CD8-positive, alpha-beta memory T cell (primary cell): ENCODE results near the gene THUMPD1. TPM values are rescaled to one million over a fixed set of nuclear protein-coding genes. Genes with fewer than 3 reads are reported as not detected.
A peak's percentile ranks its signal among the peaks of the same experiment; 100 is the strongest.

Experiments
- CTCF ChIA-PET: fragments of 350-600 bp; sonication (Branson Sonifier 250); formaldehyde crosslinking; loops from one replicate; lab custom pipeline; 2021; ENCODE audit warnings: antibody characterized with exemption; lab: Charles Lee
- POLR2A ChIA-PET: fragments of 350-600 bp; sonication (Branson Sonifier 250); formaldehyde crosslinking; loops from one replicate; lab custom pipeline; 2021; ENCODE audit warnings: antibody characterized with exemption; lab: Charles Lee
- DNase-seq, 5 donors: peaks; one replicate each; pipeline versions ENCODE4 v3.0.0 to v3.0.0-alpha.2; 2020 to 2022; ENCODE audit warnings: mixed read lengths in 1 of 5
- H3K27ac ChIP-seq: one replicate; pipeline ENCODE4 v1.7.0; 2013; ENCODE audit warnings: low read depth, mild to moderate bottlenecking, low read length, moderate library complexity
- H3K27me3 ChIP-seq: 2 replicates; pipeline ENCODE4 v1.7.0; 2013; ENCODE audit warnings: low read length, mild to moderate bottlenecking; ENCODE audit not compliant: insufficient read depth, poor library complexity, severe bottlenecking
- H3K36me3 ChIP-seq: 2 replicates; pipeline ENCODE4 v1.7.0; 2013; ENCODE audit warnings: mild to moderate bottlenecking, low read length, moderate library complexity; ENCODE audit not compliant: insufficient read depth
- H3K4me1 ChIP-seq: 2 replicates; pipeline ENCODE4 v1.7.0; 2013; ENCODE audit warnings: mild to moderate bottlenecking, low read length, moderate library complexity; ENCODE audit not compliant: insufficient read depth
- H3K4me3 ChIP-seq: 2 replicates; pipeline ENCODE4 v1.7.0; 2013; ENCODE audit warnings: mild to moderate bottlenecking, low read length
- H3K9me3 ChIP-seq: 2 replicates; pipeline ENCODE4 v1.7.0; 2013; ENCODE audit warnings: mild to moderate bottlenecking, low read length
- H3K27ac Mint-ChIP-seq, 8 donors: one replicate each; pipeline ENCODE4 v1.8.0; 2020 to 2021; ENCODE audit warnings: mixed read lengths in 8 of 8, mild to moderate bottlenecking in 6 of 8, inconsistent platforms in 3 of 8, moderate library complexity in 3 of 8
- H3K27me3 Mint-ChIP-seq, 2 donors: one replicate each; pipeline ENCODE4 v1.8.0; 2020 to 2021; ENCODE audit warnings: mixed read lengths in 2 of 2, mild to moderate bottlenecking in 1 of 2, moderate library complexity in 1 of 2
- H3K36me3 Mint-ChIP-seq, 3 donors: one replicate each; pipeline ENCODE4 v1.8.0; 2020 to 2021; ENCODE audit warnings: mixed read lengths in 3 of 3, inconsistent platforms in 1 of 3, mild to moderate bottlenecking in 1 of 3
- H3K4me1 Mint-ChIP-seq, 3 donors: one replicate each; pipeline ENCODE4 v1.8.0; 2020 to 2021; ENCODE audit warnings: mixed read lengths in 3 of 3, inconsistent platforms in 1 of 3, mild to moderate bottlenecking in 1 of 3
- H3K4me3 Mint-ChIP-seq, 7 donors: one replicate each; pipeline ENCODE4 v1.8.0; 2020 to 2021; ENCODE audit warnings: mixed read lengths in 7 of 7, mild to moderate bottlenecking in 6 of 7, moderate library complexity in 4 of 7, inconsistent platforms in 2 of 7
- H3K9me3 Mint-ChIP-seq, 5 donors: one replicate each; pipeline ENCODE4 v1.8.0; 2020 to 2022; ENCODE audit warnings: mixed read lengths in 5 of 5, mild to moderate bottlenecking in 3 of 5, moderate library complexity in 2 of 5, inconsistent platforms in 1 of 5
- polyA plus RNA-seq: library from polyadenylated mRNA; unstranded; fragments of 300-500 nt; fragmentation: Illumina TruSeq; gene quantifications from one replicate; pipeline ENCODE4 v1.2.3, GENCODE V29; 2021
- total RNA-seq, 2 experiments: library from RNA; stranded (reverse); gene quantifications; one replicate each; pipeline ENCODE4 v1.2.3, GENCODE V29; 2021

The THUMPD1 gene, protein sequence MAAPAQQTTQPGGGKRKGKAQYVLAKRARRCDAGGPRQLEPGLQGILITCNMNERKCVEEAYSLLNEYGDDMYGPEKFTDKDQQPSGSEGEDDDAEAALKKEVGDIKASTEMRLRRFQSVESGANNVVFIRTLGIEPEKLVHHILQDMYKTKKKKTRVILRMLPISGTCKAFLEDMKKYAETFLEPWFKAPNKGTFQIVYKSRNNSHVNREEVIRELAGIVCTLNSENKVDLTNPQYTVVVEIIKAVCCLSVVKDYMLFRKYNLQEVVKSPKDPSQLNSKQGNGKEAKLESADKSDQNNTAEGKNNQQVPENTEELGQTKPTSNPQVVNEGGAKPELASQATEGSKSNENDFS
- total RNA-seq = 10 to 100 TPM; 52.2 to 54.1 TPM
- polyA plus RNA-seq = 74.4 TPM

DNA sequence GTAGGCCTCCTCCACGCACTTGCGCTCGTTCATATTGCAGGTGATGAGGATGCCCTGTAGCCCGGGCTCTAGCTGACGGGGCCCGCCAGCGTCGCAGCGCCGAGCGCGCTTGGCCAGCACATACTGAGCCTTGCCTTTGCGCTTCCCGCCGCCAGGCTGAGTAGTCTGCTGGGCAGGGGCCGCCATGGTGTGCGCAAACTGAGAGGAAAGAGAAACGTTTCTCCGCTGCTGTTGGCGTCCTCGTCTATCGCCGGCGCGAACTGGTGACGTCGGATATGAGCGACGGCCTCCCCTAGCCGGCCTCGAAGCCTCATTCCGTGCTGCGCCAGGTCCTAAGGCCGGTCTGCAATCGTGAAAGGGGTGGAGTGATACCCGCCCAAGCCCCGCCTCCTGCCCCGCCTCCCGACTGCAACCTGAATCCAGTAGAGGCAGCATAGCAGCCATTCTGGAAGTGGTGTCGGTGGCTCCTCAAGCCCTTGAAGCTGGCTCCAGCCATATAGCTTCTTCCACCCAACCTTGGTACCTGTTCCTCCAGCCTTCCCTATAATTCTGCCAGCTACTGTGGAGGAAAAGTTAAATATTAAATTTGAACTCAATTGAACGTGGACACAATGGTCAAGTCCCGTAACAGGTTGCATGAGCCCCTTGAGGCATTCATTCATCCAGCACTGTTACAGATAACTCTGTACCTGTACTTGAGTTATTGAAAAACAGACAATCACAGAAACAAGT, at the start of gene THUMPD1:
Gene THUMPD1 (minus strand): TSS at position 265 of the 732 bp plus-strand sequence. CDS start 79 bp downstream, at position 186.
- Histone ChIP-seq H3K4me3 (peak within 1 kb of the TSS; percentile 97), H3K27ac (peak within 1 kb of the TSS; percentile 99), H3K27me3 (no peaks in the 10 kb centered on the region), H3K4me1 (peaks cover 32% of the 10 kb centered on the region), H3K9me3 (no peaks in the 10 kb centered on the region), H3K36me3 (peaks cover 15% of the 10 kb centered on the region)
- Mint-ChIP-seq H3K4me1 (peaks cover 20 to 33% (median 28%) of the 10 kb centered on the region in 3 donors), H3K27ac (peak within 1 kb of the TSS; percentile 96 to 99 (median 98)), H3K9me3 (peaks cover 4 to 5% (median 4%) of the 10 kb centered on the region in 5 donors), H3K4me3 (peak within 1 kb of the TSS; percentile 94 to 99 (median 96)), H3K27me3 (no peaks in the 10 kb centered on the region), H3K36me3 (peaks cover 4 to 38% (median 7%) of the 10 kb centered on the region in 3 donors)
- peak; percentile 93 to 98 (median 97) for DNase-seq
- ChIA-PET CTCF (interaction anchor here (1.1 to 1.2 kb wide), 2 partner anchors 22 to 109 kb away, joined by 3 read pairs; partner anchors contain the start of gene ACSM3), POLR2A (interaction anchor here (0.5 to 0.9 kb wide), 3 partner anchors 21 to 29 kb away, joined by 3 read pairs; partner anchors contain the start of gene ACSM3)

DNA sequence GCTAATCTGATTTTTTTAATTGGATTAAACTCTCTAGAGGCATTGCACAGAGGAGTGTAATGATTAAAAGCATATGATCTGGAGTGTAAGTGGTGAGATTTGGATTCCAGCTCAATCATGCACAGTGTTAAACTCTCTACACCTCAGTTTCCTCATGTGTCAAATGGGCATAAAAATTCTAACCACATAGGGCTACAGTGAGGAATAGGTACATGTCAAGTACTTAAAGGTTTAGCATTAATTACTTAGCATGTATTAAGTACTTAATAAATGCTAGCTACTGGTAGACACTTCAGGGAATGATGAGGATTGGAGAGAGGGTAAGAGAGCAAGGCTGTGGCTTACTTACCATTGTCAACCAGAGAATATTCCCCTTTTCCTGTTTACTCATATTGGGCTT, 47.5 kb upstream of the THUMPD1 start:
- DNase-seq = no peak
- no peaks in the 10 kb centered on the region for H3K36me3 ChIP-seq
- H3K4me3 ChIP-seq = no peak overlapping the region
- Mint-ChIP-seq H3K4me1 (no peaks in the 10 kb centered on the region), H3K27me3 (no peaks in the 10 kb centered on the region), H3K9me3 (no peaks in the 10 kb centered on the region), H3K4me3 (no peak overlapping the region), H3K36me3 (no peaks in the 10 kb centered on the region), H3K27ac (no peak overlapping the region)
- H3K27ac ChIP-seq = no peak overlapping the region
- POLR2A ChIA-PET = interaction anchor here (0.7 kb wide), 1 partner anchor 11 kb away, joined by 8 read pairs; no protein-coding TSS in a partner anchor
- no peaks in the 10 kb centered on the region for H3K27me3 ChIP-seq
- no peaks in the 10 kb centered on the region for H3K4me1 ChIP-seq
- CTCF ChIA-PET = no interaction called here
- no peaks in the 10 kb centered on the region for H3K9me3 ChIP-seq

DNA sequence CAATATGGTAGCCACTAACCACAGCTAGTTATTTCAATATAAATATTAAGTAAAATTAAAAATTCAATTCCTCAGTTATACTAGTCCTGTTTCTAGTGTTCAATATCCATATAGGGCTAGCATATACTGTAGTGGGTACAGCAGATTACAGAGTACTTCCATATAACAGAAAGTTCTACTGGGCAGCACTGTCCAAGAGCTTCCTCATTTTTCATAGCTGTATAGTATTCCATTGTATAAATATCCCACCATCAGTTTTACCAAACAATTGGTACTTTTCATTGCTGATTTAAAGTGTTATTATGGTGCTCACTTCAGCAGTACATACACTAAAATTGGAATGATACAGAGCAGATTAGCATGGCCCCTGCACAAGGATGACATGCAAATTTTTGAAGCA, 42.6 kb upstream of the THUMPD1 start:
- Histone ChIP-seq H3K4me1 (no peaks in the 10 kb centered on the region), H3K4me3 (no peak overlapping the region), H3K9me3 (no peaks in the 10 kb centered on the region), H3K27ac (no peak overlapping the region), H3K27me3 (no peaks in the 10 kb centered on the region), H3K36me3 (no peaks in the 10 kb centered on the region)
- no peaks in the 10 kb centered on the region for H3K4me1 Mint-ChIP-seq
- peaks cover 3 to 13% (median 4%) of the 10 kb centered on the region in 3 donors for H3K36me3 Mint-ChIP-seq
- no peak overlapping the region for H3K4me3 Mint-ChIP-seq
- CTCF ChIA-PET = interaction anchor here (1.2 kb wide), 1 partner anchor 14 kb away, joined by 3 read pairs; no protein-coding TSS in a partner anchor
- H3K27ac Mint-ChIP-seq = no peak overlapping the region
- DNase-seq = no peak
- no peaks in the 10 kb centered on the region for H3K9me3 Mint-ChIP-seq
- POLR2A ChIA-PET = no interaction called here
- no peaks in the 10 kb centered on the region for H3K27me3 Mint-ChIP-seq

DNA sequence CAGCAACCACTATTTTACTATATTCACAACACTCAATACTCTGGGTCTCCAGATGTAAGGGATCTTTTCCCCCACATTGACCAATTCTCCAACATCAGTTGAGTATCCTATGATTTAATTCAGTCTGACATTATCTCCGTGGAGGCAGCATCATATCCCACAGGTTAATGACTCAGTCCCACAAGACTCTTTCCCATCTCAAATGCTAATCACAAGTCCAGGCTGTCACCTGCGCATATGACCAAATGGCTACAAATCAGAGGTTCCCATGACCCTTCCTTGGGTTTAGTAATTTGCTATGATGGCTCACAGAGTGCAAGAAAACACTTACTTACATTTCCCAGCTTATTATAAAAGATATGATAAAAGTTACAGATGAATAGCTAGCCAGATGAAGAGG, 40.9 kb upstream of the THUMPD1 start:
- Mint-ChIP-seq H3K4me1 (no peaks in the 10 kb centered on the region), H3K9me3 (no peaks in the 10 kb centered on the region), H3K36me3 (peaks cover 3 to 19% (median 6%) of the 10 kb centered on the region in 3 donors), H3K27ac (no peak overlapping the region), H3K27me3 (no peaks in the 10 kb centered on the region), H3K4me3 (no peak overlapping the region)
- no peaks in the 10 kb centered on the region for H3K36me3 ChIP-seq
- ChIA-PET CTCF (no interaction called here), POLR2A (no interaction called here)
- H3K9me3 ChIP-seq = no peaks in the 10 kb centered on the region
- H3K4me1 ChIP-seq = no peaks in the 10 kb centered on the region
- no peak overlapping the region for H3K27ac ChIP-seq
- DNase-seq = no peak
- H3K27me3 ChIP-seq = no peaks in the 10 kb centered on the region
- no peak overlapping the region for H3K4me3 ChIP-seq

DNA sequence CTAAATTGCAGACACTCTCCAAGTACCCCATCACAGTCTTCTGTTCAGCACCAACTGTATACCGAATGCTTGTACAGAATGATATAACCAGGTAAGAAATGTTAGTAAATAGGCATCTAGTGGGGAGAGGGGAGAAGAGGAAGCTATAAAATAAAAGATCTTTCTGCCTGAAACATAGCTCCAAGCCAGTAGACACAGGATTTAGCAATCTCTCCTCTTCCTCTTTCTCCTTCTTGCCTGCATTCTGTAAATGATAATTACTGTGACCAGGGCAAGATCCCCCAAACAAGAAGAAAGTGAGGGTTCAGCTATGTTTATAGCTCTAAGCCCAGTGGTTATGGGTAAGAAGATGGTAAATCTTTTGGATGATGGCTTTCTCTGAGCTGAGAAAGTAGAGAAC, 40.1 kb upstream of the THUMPD1 start:
- Mint-ChIP-seq H3K27ac (no peak overlapping the region), H3K4me3 (no peak overlapping the region), H3K27me3 (no peaks in the 10 kb centered on the region), H3K36me3 (peaks cover 3 to 23% (median 9%) of the 10 kb centered on the region in 3 donors), H3K9me3 (no peaks in the 10 kb centered on the region), H3K4me1 (no peaks in the 10 kb centered on the region)
- no peaks in the 10 kb centered on the region for H3K4me1 ChIP-seq
- H3K27ac ChIP-seq = no peak overlapping the region
- no peaks in the 10 kb centered on the region for H3K9me3 ChIP-seq
- no peaks in the 10 kb centered on the region for H3K27me3 ChIP-seq
- no peak for DNase-seq
- no peaks in the 10 kb centered on the region for H3K36me3 ChIP-seq
- ChIA-PET POLR2A (no interaction called here), CTCF (no interaction called here)
- no peak overlapping the region for H3K4me3 ChIP-seq

DNA sequence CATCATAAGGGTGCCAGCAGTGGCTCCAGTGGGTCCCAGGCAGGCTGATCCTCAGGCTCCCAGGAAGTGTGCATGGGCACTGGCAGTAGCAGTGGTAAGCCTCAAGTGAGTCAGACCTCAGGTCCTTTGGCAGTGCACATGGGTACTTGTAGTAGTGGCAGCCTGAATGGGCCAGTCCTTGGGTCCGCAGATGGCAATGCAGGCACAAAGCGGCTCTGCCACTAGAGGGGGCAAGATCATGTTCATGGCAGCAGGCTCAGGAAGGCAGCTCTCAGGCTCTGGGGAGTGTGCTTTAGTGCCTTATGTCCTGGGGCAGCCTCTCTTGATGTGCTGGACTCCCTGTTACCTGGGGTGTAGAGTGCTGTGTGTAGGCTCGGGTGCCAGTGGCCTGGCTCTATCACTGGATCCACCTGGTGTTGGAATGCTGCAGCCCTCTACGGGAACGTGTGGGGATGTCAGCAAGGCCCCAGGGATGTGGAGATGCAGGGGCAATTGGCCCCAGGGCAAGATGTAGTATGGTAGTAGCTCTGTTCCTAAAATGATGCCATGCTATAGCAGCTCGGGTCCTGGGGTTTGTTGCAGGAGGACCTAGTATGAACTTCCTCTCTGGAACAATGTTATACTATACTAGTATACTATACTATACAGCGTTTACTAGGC, 33.2 kb upstream of the THUMPD1 start:
- H3K4me1 ChIP-seq = no peaks in the 10 kb centered on the region
- H3K27me3 ChIP-seq = no peaks in the 10 kb centered on the region
- DNase-seq = peak; percentile 4 to 62 (median 26)
- Mint-ChIP-seq H3K36me3 (peaks cover 0 to 19% (median 10%) of the 10 kb centered on the region in 3 donors), H3K4me3 (no peak overlapping the region), H3K27ac (no peak overlapping the region), H3K9me3 (no peaks in the 10 kb centered on the region), H3K27me3 (no peaks in the 10 kb centered on the region), H3K4me1 (no peaks in the 10 kb centered on the region)
- CTCF ChIA-PET = interaction anchor here (0.6 to 1.0 kb wide), 3 partner anchors 10 to 785 kb away, joined by 3 to 7 read pairs (median 4); partner anchors contain the start of gene ACSM3
- no peak overlapping the region for H3K4me3 ChIP-seq
- POLR2A ChIA-PET = no interaction called here
- no peak overlapping the region for H3K27ac ChIP-seq
- H3K9me3 ChIP-seq = no peaks in the 10 kb centered on the region
- H3K36me3 ChIP-seq = no peaks in the 10 kb centered on the region

DNA sequence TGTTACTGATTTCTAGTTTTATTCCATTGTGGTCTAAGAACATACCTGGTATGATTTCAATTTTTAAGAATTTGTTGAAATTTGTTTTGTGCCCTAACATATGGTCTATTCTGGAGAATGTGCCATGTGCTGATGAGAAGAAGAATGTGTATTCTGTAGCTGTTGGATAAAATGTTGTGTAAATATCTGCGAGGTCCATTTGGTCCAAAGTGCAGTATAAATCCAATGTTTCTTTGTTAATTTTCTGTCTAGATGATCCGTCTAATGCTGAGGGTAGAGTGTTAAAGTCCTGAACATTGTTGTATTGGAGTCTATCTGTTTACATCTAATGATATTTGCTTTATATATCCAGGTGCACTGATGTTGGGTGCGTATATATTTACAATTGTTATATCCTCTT, 32.1 kb upstream of the THUMPD1 start:
- H3K4me3 Mint-ChIP-seq = no peak overlapping the region

More for the DNA sequence above, 32.1 kb upstream of the THUMPD1 start:
- peaks cover 0 to 16% (median 10%) of the 10 kb centered on the region in 3 donors for H3K36me3 Mint-ChIP-seq
- no peaks in the 10 kb centered on the region for H3K4me1 ChIP-seq
- POLR2A ChIA-PET = no interaction called here
- CTCF ChIA-PET = no interaction called here
- no peaks in the 10 kb centered on the region for H3K9me3 ChIP-seq
- no peak overlapping the region for H3K4me3 ChIP-seq
- H3K27ac ChIP-seq = no peak overlapping the region
- H3K27me3 ChIP-seq = no peaks in the 10 kb centered on the region
- H3K9me3 Mint-ChIP-seq = no peaks in the 10 kb centered on the region
- H3K27me3 Mint-ChIP-seq = no peaks in the 10 kb centered on the region
- H3K36me3 ChIP-seq = no peaks in the 10 kb centered on the region
- DNase-seq = no peak
- no peaks in the 10 kb centered on the region for H3K4me1 Mint-ChIP-seq
- no peak overlapping the region for H3K27ac Mint-ChIP-seq
